ENCODE measurements around the gene SDSL. TPM values are rescaled to one million over a fixed set of nuclear protein-coding genes. Genes with fewer than 3 reads are reported as not detected.

SDSL gene
- total RNA-seq, 4 donors from 2014 or later, result 7.5 to 21.5 (median 11.4) TPM

DNA sequence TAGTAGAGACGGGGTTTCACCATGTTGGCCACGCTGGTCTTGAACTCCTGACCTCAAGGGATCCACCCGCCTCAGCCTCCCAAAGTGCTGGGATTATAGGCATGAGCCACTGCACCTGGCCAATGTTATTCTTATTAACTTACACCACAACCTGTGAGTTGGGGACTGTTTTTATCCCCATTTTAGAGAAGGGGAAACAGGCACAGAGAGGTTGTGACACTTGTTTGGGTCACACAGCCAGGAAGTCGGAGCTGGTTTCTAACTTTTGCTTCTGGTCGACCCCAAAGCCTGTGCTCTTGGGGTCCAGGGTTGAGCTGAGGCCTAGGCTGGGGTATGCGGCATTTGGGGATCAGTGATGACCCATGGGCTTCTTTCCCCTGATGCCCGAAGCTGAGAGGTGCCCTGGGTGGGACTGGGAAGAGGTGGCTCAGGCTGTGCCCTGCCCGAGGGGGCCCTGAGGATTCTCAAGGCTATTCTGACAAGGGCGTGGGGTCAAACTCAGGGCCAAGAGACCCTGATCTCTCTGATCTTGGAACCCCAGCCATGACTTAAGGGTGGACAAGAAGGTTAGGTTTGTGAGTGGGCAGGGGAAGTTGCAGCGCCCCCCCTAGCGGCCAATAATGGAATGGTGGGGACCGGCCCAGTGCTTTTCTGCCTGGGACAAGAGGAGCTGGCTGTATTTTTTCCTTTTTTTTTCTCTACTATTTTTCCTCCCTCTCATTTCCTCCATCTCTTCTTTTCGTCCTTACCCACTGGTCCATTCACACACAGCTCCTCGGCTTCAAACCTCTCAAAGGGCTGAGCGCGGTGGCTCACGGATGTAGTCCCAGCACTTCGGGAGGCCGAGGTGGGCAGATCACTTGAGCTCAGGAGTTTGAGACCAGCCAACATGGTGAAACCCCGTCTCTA is 3.0 kb downstream of the SDSL start:
- Histone ChIP-seq H3K9me3 (no peaks in the 10 kb centered on the region), H3K27me3 (no peaks in the 10 kb centered on the region), H3K4me1 (peaks cover 0 to 17% (median 2%) of the 10 kb centered on the region in 4 donors), H3K4me3 (no peak overlapping the region), H3K36me3 (no peaks in the 10 kb centered on the region), H3K27ac (no peak overlapping the region)
- DNase-seq, result peak in 2 of 3 donors; percentile 73 to 77
- no peak for TF ChIP-seq POLR2A (IDR thresholded peaks at IDR 0.05)
- TF ChIP-seq, protein P1, sequence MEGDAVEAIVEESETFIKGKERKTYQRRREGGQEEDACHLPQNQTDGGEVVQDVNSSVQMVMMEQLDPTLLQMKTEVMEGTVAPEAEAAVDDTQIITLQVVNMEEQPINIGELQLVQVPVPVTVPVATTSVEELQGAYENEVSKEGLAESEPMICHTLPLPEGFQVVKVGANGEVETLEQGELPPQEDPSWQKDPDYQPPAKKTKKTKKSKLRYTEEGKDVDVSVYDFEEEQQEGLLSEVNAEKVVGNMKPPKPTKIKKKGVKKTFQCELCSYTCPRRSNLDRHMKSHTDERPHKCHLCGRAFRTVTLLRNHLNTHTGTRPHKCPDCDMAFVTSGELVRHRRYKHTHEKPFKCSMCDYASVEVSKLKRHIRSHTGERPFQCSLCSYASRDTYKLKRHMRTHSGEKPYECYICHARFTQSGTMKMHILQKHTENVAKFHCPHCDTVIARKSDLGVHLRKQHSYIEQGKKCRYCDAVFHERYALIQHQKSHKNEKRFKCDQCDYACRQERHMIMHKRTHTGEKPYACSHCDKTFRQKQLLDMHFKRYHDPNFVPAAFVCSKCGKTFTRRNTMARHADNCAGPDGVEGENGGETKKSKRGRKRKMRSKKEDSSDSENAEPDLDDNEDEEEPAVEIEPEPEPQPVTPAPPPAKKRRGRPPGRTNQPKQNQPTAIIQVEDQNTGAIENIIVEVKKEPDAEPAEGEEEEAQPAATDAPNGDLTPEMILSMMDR (IDR thresholded peaks at IDR 0.05), result peak; percentile 39 to 76 (median 70)

GRCh38 chr12:113425960-113426453 is 3.8 kb downstream of the SDSL start:
- no peaks in the 10 kb centered on the region for H3K27me3 ChIP-seq
- no peak for DNase-seq
- no peak overlapping the region for H3K4me3 ChIP-seq
- H3K9me3 ChIP-seq, result no peaks in the 10 kb centered on the region
- TF ChIP-seq POLR2A (IDR thresholded peaks at IDR 0.05), result no peak
- TF ChIP-seq, protein P1 (IDR thresholded peaks at IDR 0.05), result no peak
- H3K36me3 ChIP-seq, result no peaks in the 10 kb centered on the region
- no peak overlapping the region for H3K27ac ChIP-seq
- H3K4me1 ChIP-seq, result peaks cover 0 to 16% (median 2%) of the 10 kb centered on the region in 4 donors

DNA sequence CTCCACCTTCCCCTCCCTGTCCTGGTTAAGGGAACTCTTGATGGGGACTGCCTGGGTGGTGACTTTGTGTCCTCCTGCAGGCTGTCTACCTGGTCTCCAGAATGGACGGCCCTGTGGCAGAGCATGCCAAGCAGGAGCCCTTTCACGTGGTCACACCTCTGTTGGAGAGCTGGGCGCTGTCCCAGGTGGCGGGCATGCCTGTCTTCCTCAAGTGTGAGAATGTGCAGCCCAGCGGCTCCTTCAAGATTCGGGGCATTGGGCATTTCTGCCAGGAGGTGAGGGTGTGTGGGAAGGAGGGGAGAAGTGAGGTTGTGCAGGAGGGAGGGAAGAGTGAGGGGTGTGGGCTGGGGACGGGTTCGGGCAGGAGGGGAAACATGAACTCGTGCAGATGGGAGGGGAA is 5.7 kb downstream of the SDSL start:
- Histone ChIP-seq H3K27ac (no peak overlapping the region), H3K36me3 (no peaks in the 10 kb centered on the region)
- TF ChIP-seq, protein P1 (IDR thresholded peaks at IDR 0.05), result no peak
- no peak for TF ChIP-seq POLR2A (IDR thresholded peaks at IDR 0.05)

DNA sequence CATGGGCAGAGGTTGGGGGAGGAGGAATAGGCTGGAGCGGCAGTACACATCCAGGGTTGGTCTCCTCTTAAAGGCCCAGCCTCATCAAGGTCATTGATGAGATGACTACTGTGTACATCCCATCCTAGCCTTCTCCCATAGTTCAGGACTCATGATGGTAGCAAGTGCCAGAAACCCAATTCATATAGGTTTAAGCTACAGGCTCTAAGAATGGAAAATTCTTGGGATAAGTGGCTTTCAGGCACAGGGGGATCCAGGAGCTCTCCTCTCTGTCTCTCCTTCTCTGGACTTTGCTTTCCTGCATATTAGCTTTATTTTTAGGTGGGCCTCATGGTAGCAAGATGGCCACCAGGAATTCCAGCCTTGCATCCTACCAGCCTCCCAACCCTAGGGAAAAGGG is 6.3 kb downstream of the SDSL start:
- Histone ChIP-seq H3K27me3 (no peaks in the 10 kb centered on the region), H3K27ac (no peak overlapping the region), H3K36me3 (no peaks in the 10 kb centered on the region), H3K9me3 (no peaks in the 10 kb centered on the region), H3K4me3 (no peak overlapping the region), H3K4me1 (no peaks in the 10 kb centered on the region)
- TF ChIP-seq POLR2A (IDR thresholded peaks at IDR 0.05), result no peak
- TF ChIP-seq, protein P1 (IDR thresholded peaks at IDR 0.05), result no peak
- no peak for DNase-seq

More for the DNA sequence above, 5.7 kb downstream of the SDSL start:
- no peak for DNase-seq
- Histone ChIP-seq H3K27me3 (no peaks in the 10 kb centered on the region), H3K4me1 (peaks cover 0 to 2% (median 0%) of the 10 kb centered on the region in 4 donors), H3K9me3 (no peaks in the 10 kb centered on the region), H3K4me3 (no peak overlapping the region)

DNA sequence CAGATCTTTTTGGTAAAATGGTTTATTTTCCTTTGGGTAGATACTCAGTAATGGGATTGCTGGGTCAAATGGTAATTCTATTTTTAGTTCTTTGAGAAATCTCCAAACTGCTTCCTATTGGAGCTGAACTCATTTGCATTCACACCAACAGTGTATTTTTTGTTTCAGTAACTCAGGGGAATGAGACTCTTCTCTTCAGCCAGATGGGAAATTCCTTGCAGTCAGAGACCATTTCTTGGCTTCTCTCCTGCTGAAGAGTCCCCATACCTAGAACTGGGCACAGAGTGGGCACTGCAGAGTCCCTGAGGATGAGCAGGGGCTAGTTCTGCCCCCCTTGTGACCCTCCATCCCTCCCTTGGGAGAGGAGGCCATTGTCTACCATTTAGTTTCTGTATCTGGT is 10.8 kb downstream of the SDSL start:
- Histone ChIP-seq H3K4me3 (no peak overlapping the region), H3K27ac (no peak overlapping the region), H3K4me1 (no peaks in the 10 kb centered on the region), H3K36me3 (no peaks in the 10 kb centered on the region), H3K9me3 (no peaks in the 10 kb centered on the region), H3K27me3 (no peaks in the 10 kb centered on the region)
- TF ChIP-seq POLR2A (IDR thresholded peaks at IDR 0.05), result no peak
- TF ChIP-seq, protein P1 (IDR thresholded peaks at IDR 0.05), result no peak
- DNase-seq, result no peak

Measured in Peyer's patch (tissue), 4 donors.